Mesothelial cell of epicardium (in vitro differentiated cells): ENCODE data around the gene ETV1. TPM values are rescaled to one million over a fixed set of nuclear protein-coding genes. Genes with fewer than 3 reads are reported as not detected.
"Not testable (repeated sequence)": the region's sequence is repeated elsewhere in the genome, so short reads cannot be mapped to it uniquely, and the experiment has no call there.

Experiments
- DNase-seq, 2 experiments: peaks; one replicate each; pipeline ENCODE4 v3.0.0; 2021; ENCODE audit warnings: low spot score in 2 of 2; ENCODE audit not compliant: unreplicated experiment in 2 of 2
- H3K27ac Mint-ChIP-seq: 2 replicates; pipeline ENCODE4 v1.8.0; 2021; ENCODE audit warnings: mixed read lengths
- H3K27me3 Mint-ChIP-seq: 2 replicates; pipeline ENCODE4 v1.8.0; 2021; ENCODE audit warnings: low read depth, mixed read lengths
- H3K36me3 Mint-ChIP-seq: 2 replicates; pipeline ENCODE4 v1.8.0; 2021; ENCODE audit warnings: mixed read lengths
- H3K4me1 Mint-ChIP-seq: 2 replicates; pipeline ENCODE4 v1.8.0; 2021; ENCODE audit warnings: mixed read lengths
- H3K4me3 Mint-ChIP-seq: 2 replicates; pipeline ENCODE4 v1.8.0; 2021; ENCODE audit warnings: mild to moderate bottlenecking, moderate library complexity, mixed read lengths
- H3K9me3 Mint-ChIP-seq: 2 replicates; pipeline ENCODE4 v1.8.0; 2021; ENCODE audit warnings: mixed read lengths
- total RNA-seq: library from RNA; stranded (reverse); gene quantifications from 3 replicates; pipeline ENCODE4 v1.2.1, GENCODE V29; 2021
- TF ChIP-seq, protein P1 (sequence below): fragments of 200-600 bp; sonication (generic); IDR thresholded peaks from one replicate; pipeline ENCODE4 v1.5.0; 2021; ENCODE audit warnings: antibody characterized with exemption; ENCODE audit not compliant: unreplicated experiment

ETV1 gene
- total RNA-seq, 1 donor from 2014 or later, result 23.0 TPM

DNA sequence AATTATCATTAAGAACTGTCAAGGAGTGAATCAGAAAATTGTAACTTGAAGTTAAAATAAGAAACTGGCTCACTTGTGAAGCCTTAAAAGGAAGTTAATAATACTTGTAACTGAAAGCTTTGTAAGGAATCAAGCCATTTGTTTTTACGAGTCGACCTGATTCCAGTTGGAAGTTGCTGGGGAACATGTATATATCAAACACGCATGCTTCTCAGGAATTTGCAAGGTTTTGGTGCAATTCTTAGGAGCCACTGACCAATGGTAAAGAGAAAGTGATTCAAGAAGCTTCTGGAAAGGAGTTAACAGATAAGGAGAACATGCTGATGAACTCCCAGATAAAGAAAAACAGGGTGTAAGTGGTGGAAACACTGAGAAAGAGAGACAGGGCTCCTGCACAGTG lies 56.4 kb downstream of the ETV1 start:
- peaks cover 8% of the 10 kb centered on the region for H3K4me1 Mint-ChIP-seq
- no peaks in the 10 kb centered on the region for H3K9me3 Mint-ChIP-seq
- TF ChIP-seq, protein P1, sequence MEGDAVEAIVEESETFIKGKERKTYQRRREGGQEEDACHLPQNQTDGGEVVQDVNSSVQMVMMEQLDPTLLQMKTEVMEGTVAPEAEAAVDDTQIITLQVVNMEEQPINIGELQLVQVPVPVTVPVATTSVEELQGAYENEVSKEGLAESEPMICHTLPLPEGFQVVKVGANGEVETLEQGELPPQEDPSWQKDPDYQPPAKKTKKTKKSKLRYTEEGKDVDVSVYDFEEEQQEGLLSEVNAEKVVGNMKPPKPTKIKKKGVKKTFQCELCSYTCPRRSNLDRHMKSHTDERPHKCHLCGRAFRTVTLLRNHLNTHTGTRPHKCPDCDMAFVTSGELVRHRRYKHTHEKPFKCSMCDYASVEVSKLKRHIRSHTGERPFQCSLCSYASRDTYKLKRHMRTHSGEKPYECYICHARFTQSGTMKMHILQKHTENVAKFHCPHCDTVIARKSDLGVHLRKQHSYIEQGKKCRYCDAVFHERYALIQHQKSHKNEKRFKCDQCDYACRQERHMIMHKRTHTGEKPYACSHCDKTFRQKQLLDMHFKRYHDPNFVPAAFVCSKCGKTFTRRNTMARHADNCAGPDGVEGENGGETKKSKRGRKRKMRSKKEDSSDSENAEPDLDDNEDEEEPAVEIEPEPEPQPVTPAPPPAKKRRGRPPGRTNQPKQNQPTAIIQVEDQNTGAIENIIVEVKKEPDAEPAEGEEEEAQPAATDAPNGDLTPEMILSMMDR, result no peak
- H3K4me3 Mint-ChIP-seq, result no peak overlapping the region
- H3K27ac Mint-ChIP-seq, result peak overlapping the region; percentile 11
- peaks cover 12% of the 10 kb centered on the region for H3K36me3 Mint-ChIP-seq
- DNase-seq, result no peak
- H3K27me3 Mint-ChIP-seq, result no peaks in the 10 kb centered on the region

DNA sequence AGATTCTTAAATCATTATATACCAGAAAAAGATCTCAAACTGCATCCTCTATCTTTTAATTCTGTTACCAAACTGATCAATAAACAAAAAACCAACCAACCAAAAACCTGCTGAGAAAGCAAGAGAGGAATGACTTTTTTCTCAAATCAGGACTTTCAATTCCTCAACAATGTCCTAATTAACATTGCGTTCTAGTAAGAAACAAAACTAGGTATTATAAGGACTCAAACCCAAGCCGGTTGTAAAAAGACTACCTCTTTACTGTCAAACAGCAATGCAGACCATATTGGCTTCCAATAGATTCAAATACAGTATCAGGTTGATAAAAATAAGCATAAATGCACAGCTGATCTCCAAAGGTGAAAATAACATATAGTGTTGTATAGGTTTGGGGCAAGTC lies 57.3 kb downstream of the ETV1 start:
- TF ChIP-seq, protein P1, result no peak
- Mint-ChIP-seq H3K9me3 (no peaks in the 10 kb centered on the region), H3K4me1 (peaks cover 8% of the 10 kb centered on the region), H3K36me3 (peaks cover 12% of the 10 kb centered on the region), H3K27ac (no peak overlapping the region), H3K4me3 (no peak overlapping the region), H3K27me3 (no peaks in the 10 kb centered on the region)
- no peak for DNase-seq

DNA sequence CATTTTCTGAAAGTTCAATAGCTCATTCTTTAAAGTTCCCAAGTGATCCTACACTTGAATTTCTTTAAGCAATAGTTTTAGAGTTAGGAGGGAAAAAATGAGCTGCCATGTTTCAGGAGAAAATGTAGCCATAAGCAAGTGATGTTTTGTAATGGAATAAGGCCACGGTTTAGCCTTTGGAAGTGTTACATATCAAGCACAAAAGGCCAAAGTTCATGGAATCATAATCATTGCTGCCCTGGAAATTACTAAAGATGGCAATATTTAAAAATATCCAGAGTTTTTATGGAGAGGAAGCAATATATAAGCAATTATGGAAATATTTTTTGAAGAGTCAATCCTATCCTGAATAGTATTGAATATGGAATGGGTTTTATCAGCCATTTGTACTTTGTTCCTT lies 68.4 kb downstream of the ETV1 start:
- H3K4me3 Mint-ChIP-seq, result no peak overlapping the region
- peak overlapping the region; percentile 93 for H3K27ac Mint-ChIP-seq
- H3K36me3 Mint-ChIP-seq, result no peaks in the 10 kb centered on the region
- H3K27me3 Mint-ChIP-seq, result no peaks in the 10 kb centered on the region
- no peak for DNase-seq
- H3K9me3 Mint-ChIP-seq, result peaks cover 3% of the 10 kb centered on the region
- peaks cover 21% of the 10 kb centered on the region for H3K4me1 Mint-ChIP-seq
- TF ChIP-seq, protein P1, result no peak

DNA sequence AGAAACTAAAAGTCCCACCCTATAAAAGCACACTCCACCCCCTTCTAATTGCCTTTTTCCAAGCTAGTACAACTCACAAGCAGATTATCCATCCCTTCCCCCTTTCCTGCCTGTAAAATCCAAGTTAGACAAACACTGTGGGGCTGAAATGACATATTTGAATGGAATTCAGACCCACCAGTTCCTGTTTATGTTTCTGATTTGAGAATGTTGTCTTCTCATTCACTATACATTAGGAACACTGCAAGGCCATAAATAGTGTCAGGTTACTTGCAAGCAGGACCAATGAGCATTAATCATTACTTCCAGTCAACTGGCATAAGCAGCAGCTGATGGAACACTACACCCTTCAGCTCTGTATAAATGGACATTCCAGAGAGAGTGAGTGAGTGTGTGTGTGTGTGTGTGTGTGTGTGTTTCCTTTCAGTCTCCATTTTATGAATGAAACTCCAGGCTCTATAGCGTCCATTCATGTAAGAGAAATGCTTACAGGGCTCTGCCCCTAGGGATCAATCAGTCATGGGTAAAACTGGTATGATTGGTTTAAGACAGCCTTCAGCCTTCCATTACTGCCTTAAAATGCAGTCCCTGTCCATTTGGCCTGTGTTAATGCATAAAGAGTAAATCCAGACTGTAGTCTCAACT lies 69.3 kb downstream of the ETV1 start:
- peak overlapping the region; percentile 93 for H3K27ac Mint-ChIP-seq
- peaks cover 22% of the 10 kb centered on the region for H3K4me1 Mint-ChIP-seq
- H3K27me3 Mint-ChIP-seq, result no peaks in the 10 kb centered on the region
- H3K36me3 Mint-ChIP-seq, result no peaks in the 10 kb centered on the region
- TF ChIP-seq, protein P1, result no peak
- H3K9me3 Mint-ChIP-seq, result peaks cover 3% of the 10 kb centered on the region
- H3K4me3 Mint-ChIP-seq, result no peak overlapping the region
- peak; percentile 26 to 55 for DNase-seq

DNA sequence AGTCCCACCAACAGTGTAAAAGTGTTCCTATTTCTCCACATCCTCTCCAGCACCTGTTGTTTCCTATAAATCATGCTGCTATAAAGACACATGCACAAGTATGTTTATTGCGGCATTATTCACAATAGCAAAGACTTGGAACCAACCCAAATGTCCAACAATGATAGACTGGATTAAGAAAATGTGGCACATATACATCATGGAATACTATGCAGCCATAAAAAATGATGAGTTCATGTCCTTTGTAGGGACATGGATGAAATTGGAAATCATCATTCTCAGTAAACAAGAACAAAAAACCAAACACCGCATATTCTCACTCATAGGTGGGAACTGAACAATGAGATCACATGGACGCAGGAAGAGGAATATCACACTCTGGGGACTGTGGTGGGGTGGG lies 71.1 kb downstream of the ETV1 start:
- not testable (repeated sequence) for H3K27ac Mint-ChIP-seq, H3K9me3 Mint-ChIP-seq, H3K4me3 Mint-ChIP-seq, H3K36me3 Mint-ChIP-seq, H3K27me3 Mint-ChIP-seq, DNase-seq
- peaks cover 24% of the 10 kb centered on the region for H3K4me1 Mint-ChIP-seq

DNA sequence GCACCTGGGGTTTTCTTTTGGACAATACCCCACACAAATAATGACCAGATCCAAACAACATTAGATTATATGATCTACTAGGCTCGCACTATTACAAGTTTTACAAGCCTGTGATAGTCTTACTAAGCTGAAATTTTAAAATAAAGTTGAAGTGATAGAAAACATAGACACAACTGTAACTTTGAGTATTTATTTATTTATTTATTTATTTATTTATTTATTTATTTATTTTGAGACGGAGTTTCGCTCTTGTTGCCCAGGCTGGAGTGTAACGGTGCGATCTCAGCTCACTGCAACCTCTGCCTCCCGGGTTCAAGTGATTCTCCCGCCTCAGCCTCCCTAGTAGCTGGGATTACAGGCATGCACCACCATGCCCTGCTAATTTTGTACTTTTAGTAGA lies 72.4 kb downstream of the ETV1 start:
- not testable (repeated sequence) for H3K36me3 Mint-ChIP-seq, H3K9me3 Mint-ChIP-seq, H3K4me3 Mint-ChIP-seq, DNase-seq, H3K27ac Mint-ChIP-seq, H3K27me3 Mint-ChIP-seq
- H3K4me1 Mint-ChIP-seq, result peaks cover 33% of the 10 kb centered on the region

DNA sequence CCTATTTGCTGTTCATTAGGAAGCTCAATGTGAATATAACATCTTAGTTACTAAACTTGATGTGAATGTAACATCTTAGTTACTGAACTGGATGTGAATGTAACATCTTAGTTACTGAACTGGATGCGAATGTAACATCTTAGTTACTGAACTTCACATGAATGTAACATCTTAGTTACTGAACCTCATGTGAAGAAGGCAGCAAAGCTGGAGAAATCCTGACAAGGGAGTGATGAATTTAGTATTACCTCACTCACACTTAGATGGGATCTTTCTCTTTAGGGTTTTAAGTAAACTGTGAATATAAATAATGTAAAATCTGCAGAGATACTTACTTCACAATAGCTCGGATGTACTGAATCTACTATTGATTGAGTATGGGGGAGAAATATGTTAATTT lies 73.6 kb downstream of the ETV1 start:
- TF ChIP-seq, protein P1, result no peak
- no peak overlapping the region for H3K27ac Mint-ChIP-seq
- no peaks in the 10 kb centered on the region for H3K27me3 Mint-ChIP-seq
- H3K4me3 Mint-ChIP-seq, result no peak overlapping the region
- peaks cover 34% of the 10 kb centered on the region for H3K4me1 Mint-ChIP-seq
- H3K9me3 Mint-ChIP-seq, result peaks cover 3% of the 10 kb centered on the region
- no peaks in the 10 kb centered on the region for H3K36me3 Mint-ChIP-seq
- DNase-seq, result no peak
